Measurements from ENCODE around the gene LRMDA. TPM values are rescaled to one million over a fixed set of nuclear protein-coding genes. Genes with fewer than 3 reads are reported as not detected.

Gene LRMDA
- total RNA-seq, 1 donor from 2014 or later, result 4.5 TPM

DNA sequence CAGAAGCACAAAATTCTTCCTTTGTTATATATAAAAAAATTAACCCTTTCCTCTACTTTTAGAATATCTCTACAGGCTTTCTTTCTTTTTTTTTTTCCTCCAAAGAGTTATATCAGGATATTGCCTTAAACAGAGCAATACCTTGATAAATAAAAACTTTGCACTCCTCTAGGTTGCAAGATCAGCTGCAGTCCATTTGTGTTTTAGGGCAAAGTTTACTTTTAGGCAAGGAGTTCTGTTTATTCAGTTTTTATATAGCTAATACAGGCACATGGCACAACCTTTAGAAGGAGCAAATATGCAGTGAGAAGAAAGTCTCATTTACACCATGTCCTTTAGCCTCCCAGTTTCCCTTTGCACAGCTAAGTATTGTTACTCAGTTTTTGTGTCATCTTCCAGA is 10.3 kb downstream of the LRMDA start:
- FAIRE-seq (no peak), DNase-seq (ENCODE audit: low spot score in 2 of 2) (no peak)

DNA sequence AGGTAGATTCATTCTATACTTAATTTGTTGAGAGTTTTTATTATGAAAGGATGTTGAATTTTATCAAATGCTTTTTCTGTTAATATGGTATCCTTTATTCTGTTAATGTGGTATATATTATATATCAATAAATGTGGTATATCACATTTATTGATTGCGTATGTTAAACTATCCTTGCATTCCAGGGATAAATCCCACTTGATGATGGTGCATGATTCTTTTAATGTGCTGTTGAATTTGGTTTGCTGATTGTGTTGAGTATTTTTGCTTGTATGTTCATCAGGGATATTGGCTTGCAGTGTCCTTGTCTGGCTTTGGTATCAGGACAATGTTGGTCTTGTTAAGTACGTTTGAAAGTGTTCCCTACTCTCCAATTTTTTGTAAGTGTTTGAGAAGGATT is 11.9 kb downstream of the LRMDA start:
- FAIRE-seq (no peak), DNase-seq (ENCODE audit: low spot score in 2 of 2) (no peak)

DNA sequence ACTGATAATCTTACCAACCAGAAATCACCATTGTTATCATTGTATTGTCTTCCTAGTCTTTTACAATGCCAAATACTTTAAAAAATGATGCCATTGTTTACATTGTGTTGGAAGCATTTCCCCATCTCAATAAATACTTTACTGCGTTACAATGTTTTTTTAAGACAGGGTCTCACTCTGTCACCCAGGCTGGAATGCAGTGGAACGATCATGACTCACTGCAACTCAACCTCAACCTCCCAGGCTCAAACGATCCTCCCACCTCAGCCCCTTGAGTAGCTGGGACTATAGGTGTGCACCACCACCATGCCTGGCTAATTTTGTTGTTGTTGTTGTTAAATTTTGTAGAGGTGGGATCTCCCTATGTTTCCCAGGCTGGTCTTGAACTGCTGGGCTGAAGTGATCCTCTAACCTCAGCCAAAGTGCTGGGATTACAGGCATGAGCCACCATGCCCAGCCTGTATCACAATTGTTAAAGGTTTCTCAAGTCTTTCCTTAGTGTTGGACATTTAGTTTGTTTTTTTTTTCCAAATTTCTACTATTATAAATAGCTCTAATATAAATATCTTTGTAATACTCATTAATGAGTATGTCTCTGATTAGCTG is 13.5 kb downstream of the LRMDA start:
- FAIRE-seq (no peak), DNase-seq (ENCODE audit: low spot score in 2 of 2) (no peak)

DNA sequence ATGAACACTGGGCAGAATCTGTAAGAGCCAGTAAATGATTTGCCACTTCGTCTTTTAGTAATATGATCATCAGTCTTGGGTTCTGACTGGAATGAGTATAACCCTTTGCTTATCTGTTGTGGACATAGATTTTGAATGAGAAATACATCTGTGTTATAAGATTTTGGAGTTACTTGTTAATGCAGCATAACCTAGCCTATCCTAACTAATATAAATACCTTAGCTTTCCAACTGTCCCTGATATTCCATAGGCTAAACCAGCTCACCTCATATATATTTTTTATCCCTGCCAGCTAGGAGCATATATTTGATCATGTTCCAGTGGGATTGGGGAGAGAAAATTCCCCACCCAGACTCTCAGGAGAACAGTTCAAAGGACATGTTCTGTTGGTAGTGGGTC is 15.1 kb downstream of the LRMDA start:
- no peak for FAIRE-seq

DNA sequence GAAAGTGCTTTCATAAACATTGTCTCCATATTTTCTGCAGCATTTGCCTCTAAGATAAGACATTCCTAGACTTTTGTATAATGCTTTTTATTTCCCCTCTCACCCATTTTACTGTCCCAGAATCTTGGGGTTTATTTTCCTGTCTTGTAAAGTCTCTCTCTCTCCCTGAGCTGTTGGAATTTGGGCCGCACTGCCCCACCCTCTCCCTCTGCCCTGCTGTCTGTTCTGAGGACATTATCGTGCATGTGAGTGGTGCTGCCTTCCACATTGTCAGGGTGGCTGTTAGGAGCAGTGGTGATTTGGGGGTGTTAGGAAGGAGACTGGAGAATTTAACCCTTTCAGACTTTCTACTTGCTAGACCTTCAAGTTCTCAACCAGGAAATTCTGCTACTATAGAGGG is 16.7 kb downstream of the LRMDA start:
- DNase-seq (ENCODE audit: low spot score in 2 of 2) (no peak), FAIRE-seq (no peak)

More for the DNA sequence above, 15.1 kb downstream of the LRMDA start:
- DNase-seq (ENCODE audit: low spot score in 2 of 2), result no peak

DNA sequence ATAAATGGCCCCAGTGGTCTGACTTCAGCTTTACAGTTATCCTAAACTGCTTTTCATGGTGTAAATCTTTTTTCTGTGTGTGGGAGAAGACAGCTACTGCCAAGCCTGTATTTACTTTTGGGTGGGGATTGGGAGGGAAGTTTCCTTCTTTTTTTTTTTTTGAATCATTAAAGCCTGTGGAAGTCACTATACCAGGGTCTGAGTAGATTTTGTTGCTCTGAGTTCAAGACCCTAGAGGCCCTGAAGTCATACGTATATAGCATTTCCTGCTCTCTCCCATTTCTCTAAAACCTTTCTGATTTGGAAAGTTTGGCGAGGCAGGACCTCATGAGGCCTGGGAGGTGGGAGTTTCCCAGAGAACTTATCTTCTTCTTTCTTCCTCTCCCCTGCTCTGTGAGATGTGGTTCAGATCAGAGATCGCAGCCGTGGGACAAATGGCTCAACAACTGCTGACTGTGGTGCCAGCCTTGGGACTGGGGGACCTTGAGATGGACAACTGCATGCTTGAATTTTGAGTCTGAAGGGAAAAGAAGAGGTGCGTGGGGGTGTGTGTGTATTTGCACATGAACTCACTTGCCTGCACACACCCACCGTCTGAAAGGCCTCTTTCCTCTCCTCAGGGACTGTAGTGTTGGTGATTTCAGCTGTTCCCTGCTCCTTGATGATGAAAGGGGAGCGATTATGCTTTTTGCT is 18.1 kb downstream of the LRMDA start:
- FAIRE-seq, result no peak

DNA sequence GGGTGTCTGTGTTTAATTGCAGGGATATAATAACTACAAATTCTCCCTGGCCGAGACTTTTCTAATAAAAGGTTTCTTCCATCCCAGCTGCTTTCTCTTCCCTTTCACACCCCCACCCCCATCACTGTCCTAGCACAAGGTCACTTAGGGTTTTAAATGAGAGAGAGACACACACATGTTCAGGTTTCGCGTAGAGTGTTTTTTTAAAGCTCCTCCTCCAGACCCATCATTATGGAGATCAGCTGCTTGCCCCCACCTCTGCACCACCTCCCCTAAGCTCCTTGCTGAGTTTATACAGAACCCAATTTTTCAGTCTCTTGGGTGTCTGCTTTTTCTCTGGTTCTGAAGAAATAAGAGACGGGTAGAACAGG is 18.6 kb downstream of the LRMDA start:
- FAIRE-seq (no peak), DNase-seq (ENCODE audit: low spot score in 2 of 2) (no peak)

More for the DNA sequence above, 18.1 kb downstream of the LRMDA start:
- no peak for DNase-seq (ENCODE audit: low spot score in 2 of 2)

DNA sequence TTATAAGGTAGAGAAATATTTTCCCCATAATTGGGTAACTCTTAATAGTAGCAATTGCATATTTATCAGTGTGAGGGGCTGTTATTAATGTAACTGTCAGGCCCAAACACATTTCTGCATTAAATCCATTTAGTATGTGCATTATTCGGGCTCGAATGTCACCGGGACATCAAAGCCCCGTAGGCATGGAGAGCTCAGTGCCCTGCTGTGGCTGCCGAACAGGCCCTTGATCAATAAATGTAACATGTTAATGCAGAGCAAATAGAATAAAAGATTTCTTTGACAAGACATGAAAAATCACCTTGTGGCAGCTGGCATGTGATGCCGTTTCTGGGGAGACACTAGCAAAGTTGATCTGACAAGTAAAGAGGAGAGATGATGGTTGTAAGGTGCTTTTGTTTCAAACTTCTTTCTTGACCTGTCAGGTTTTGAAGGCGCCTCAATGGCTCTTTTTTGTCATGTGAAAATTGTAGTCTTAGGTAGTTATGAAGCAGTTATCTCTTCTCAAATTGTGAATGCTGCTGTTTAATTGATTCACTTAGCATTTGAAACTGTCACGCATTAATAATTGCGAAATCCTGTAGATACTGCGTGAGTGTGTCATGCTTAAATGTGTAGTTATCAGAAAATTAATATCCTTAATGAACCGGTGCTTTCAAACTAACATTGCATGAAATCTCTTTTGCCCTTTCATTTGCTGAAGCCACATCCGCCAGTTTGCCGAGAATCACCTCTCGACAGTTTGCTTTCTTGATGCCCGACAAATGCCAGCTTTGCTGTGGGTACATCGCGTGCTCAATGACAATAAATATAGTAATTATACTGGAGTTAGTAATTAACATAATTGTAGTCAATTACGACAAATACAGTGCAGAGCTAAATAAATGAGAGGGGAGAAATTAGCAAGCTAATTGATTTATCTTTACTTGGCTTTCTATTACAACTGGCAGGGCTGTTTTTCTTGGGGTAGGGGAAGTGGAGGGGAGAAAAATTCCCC is 19.5 kb downstream of the LRMDA start:
- DNase-seq (ENCODE audit: low spot score in 2 of 2), result no peak
- FAIRE-seq, result no peak

DNA sequence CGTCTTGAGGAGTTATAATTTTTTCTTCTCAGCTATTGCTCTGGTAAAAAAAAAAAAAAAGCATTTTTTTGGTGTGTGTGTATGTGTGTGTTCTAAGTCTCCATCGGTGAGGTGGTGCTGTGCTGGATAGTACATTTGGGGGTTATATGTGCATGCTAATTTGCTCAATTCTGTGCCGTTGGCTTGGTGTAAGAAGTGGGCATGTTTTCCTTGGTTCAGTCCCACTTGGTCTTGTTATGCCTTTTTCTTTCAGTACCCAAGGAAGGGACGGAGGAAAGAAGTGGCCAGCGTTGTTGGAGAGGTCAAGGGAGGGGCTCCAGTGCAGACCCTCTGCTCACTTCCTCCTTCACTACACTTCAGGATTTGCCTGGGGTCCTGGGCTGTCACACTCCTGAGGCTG is 20.4 kb downstream of the LRMDA start:
- FAIRE-seq, result no peak
- no peak for DNase-seq (ENCODE audit: low spot score in 2 of 2)

DNA sequence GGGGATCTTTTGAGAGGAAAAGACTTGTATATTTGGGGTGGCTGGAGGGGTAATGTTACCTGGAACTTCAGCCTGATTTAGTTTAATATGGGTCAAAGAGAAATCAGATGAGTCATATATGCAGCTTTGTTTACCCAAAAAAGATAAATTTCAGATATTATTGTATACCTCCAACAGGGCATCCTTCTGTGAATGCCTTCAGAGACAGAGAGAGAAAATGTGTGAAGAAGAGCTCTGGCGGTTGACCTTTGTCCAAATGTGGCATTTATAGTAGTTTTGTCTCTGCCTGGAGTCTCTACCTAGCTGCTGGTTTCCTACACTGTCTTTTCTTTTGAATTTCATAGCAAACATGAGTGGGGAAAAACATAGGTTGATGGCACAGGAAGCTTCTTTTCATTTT is 21.6 kb downstream of the LRMDA start:
- DNase-seq (ENCODE audit: low spot score in 2 of 2) (no peak), FAIRE-seq (no peak)

DNA sequence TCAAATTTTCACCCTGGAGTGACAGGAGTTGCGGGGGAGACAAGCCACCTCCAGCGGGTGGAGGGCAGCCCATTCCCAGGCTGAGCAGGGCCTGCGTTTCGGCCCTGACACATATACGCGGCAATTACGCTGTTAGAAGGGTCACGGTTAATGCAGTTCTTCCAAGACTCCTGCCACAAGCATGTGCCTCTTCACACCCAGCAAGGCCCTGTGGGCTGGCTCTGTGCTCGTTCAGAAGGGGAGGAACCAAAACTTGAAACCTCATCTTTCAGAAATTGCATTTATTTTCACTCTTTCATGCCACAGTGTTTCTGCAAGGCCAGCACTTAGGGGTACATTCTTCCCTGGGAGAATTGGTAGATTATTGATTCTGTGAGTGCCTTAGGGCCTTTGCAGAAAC is 24.7 kb downstream of the LRMDA start:
- no peak for FAIRE-seq
- no peak for DNase-seq (ENCODE audit: low spot score in 2 of 2)

DNA sequence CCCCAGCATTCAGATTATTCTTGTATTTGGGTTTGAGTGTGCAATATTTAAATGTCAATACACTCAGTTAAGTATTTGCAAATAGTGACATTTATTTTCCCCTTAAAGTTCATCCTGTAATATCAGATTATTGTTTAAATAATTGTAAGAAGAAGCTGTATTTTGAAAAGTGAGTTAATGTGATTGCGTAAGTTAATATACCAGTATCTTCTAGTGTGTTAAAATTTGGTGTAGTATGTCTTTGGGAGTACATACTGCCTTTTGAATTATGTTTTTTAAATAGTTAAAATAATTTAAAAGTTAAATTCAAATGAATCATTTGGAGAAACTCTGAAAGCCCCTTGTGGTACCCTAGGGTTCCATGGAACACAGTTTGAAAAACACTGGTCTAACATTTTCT is 28.6 kb downstream of the LRMDA start:
- no peak for DNase-seq (ENCODE audit: low spot score in 2 of 2)
- FAIRE-seq, result no peak

DNA sequence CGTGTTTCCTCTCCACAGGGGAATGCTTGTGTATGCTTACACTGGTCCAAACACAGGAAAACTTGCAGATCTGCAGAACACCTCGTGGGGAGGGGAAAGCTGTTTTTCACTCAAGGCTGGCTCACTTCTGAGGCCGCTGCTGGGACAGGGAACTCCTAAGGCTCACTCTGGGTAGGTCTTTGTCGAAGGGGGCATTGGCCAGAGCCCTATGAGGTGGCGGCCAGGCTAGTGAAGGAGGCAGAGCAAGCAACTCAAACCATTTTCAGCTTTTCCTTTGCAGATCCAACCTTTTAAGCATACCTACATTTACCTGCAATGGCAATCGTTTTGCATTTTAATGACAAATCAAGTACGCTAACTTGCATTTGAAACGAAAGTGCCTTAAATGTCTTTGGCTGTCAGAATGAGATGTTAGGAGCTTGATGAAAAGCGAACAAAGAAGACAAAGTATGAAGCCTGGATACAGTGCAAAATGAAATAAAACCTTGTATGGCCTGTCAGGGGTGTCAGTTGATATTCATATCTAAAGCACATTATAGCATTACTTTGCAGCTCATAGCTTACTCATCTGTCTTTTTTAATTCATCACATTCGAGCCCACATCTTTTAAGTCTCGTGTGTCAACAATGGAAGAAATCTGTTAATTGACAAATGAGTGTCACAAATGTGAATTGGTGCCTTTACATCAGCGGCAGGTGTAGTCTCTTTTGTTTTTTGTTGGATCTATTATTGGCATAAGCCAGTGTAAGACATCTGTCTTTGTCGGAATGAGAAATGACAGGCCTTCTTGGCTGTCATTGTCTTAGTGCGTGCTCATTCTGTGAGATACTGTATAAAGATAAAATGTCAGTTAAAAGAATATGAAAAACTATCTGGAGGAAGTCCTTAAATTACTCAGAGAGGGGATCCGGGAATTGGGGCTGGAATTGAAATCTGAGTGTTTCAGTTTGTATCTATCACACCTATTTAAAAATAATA is 30.5 kb downstream of the LRMDA start:
- no peak for FAIRE-seq
- no peak for DNase-seq (ENCODE audit: low spot score in 2 of 2)

DNA sequence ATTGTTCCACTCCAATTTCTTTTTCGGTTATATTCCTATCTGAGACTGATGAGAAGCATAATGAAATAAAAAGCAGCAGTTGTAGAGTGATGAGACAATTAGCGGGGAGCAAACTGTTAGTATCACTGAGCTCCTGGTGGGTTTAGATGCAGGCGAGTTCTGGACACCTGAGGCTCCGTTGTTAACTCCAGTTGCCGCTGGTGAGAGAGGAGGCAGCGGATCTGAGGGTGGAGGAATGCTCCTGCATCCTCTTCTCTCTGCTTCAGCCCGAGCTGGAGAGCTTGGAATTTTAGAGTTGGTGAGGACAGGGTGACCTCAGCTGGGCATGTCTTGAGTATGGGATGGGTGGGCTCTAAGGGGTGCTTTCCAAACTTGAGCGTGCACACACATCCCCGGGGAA is 31.4 kb downstream of the LRMDA start:
- no peak for FAIRE-seq
- no peak for DNase-seq (ENCODE audit: low spot score in 2 of 2)

DNA sequence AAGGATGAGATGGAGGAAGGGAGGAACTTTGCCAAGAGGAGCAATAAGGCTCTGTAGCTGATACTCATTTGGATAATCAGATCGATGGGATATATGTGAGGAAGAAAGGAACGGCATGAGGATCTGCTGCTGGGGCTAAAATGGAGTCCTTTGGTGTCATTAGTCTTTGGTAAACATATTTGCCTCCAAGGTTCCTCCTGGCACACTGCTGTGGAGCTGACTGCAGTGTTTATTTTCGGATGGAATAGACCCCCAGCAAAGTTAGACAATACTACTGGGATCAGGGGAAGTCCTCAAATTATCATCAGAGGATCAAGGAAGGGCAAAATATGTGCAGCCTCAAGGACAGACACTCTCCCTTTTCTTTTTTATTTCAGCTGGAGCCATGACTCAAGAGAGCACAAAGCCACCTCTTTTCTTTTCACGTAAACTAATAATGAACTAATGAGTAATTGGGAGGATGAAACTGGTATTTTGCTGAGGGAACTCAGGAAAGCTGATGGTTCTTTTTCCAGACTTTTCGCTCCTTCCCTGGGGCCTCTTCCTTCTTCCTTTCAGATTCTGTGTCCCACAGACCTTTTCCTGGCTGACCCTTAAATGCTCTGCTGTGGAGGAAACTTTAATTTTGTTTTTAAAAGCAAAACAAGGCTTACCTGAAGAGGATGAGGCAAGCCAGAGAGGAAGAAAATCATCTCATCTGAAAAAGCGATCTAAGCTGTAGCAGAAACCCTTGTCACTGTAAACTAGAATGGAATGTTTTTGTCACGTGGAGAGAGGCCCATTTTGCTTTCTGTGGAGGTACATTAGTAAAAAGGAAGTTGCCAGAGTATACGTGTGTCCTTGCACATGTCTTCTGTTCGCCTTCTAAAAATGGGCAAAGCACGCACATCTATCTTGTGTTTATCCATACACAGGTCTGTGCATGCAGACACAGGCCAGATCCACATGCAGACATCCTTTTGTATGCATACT is 33.3 kb downstream of the LRMDA start:
- DNase-seq (ENCODE audit: low spot score in 2 of 2) (no peak), FAIRE-seq (no peak)

DNA sequence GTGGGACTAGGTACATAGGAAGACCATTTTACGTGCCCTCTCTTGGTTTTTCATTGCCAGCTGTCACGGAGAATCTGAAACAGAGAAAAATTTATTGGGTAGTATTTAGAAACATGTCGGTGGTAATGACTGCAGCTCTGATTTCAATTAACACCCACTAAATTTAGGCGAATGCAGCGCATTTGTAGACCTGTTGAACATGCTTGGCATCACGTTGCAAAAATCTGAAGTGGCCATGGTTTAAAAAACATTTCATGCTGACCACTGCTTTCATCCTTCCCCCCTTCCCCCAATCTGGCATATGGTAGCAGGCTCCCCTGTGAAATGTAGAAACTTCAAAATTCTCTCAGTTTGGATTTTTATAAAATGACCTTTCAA is 34.0 kb downstream of the LRMDA start:
- DNase-seq (ENCODE audit: low spot score in 2 of 2) (no peak), FAIRE-seq (no peak)

DNA sequence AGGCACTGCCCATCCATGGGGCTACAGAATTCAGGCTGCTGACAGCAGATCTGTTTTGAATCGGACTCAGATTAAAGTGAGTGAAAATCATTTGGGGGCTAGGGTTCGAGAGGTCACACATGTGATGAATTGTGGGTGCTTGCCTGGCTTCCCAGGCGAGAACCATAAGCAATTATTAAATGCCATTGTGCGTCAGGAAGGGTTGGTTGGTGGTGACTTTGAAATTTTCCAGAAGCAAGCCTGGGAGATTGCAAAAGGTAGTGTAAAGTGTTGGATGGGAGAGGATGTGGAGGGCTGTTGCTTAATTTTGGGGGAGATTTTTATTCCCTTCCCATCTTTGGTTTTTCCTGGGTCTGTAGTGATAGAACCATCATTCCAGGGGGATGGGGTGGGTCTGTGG is 34.6 kb downstream of the LRMDA start:
- no peak for FAIRE-seq
- no peak for DNase-seq (ENCODE audit: low spot score in 2 of 2)

DNA sequence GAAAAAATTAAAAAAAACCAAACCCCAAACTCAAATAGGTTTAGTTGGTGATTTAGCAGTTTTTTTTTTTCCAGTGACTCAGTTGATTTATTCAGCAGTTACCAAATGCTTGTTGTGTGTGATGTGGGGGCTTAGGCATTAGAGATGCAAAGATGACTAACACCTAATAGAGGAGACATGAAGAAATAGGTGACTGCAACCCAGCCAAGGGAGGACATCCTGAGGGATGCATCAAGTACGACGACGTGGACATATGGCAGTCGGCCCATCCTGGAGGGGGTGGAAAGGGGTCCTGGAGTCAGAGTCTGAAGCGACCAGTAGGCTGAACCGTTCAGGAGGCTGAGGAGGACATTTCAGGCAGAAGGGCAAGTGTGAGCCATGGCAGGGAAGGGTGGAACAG is 35.5 kb downstream of the LRMDA start:
- no peak for FAIRE-seq
- no peak for DNase-seq (ENCODE audit: low spot score in 2 of 2)

DNA sequence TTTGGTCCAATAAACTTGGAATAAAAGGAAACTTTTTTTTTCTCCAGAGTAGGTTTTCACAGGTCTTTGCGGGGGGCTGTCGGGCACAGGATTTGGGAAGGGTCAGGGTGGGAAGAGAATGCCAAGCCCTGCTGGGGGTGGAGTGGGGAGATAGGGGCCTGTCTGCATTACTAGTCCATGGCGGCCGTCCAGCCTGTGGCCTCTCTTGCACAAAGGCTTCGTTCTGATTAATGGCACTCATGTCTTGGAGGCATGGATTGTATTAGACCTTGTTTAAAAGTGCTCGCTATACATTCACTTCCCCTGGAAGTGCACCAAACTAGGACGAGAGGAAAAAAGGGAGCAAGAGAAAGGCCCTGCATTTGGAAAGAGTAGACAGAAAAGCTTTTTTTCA is 37.2 kb downstream of the LRMDA start:
- FAIRE-seq, result no peak

More for the DNA sequence above, 37.2 kb downstream of the LRMDA start:
- no peak for DNase-seq (ENCODE audit: low spot score in 2 of 2)
